CD4-positive, CD25-positive, alpha-beta regulatory T cell (primary cell): ENCODE measurements around the gene OSBPL2. TPM values are rescaled to one million over a fixed set of nuclear protein-coding genes. Genes with fewer than 3 reads are reported as not detected.

Source experiments
- ATAC-seq, 2 donors: fragments of 150-1000 bp; cut with Tn5 transposase; one replicate each; pipeline ENCODE4 v1.10.0; 2021; ENCODE audit warnings: low read depth in 2 of 2, moderate number of reproducible peaks in 2 of 2, moderate library complexity in 1 of 2
- DNase-seq, 3 donors: peaks; one replicate each; pipeline versions ENCODE4 v3.0.0 to v3.0.0-alpha.2; 2012 to 2022; ENCODE audit warnings: mixed read lengths in 1 of 3
- H3K27ac ChIP-seq: one replicate; pipeline ENCODE4 v1.7.0; 2013; ENCODE audit warnings: mild to moderate bottlenecking, low read length; ENCODE audit not compliant: insufficient read depth, poor library complexity, severe bottlenecking
- H3K27me3 ChIP-seq: one replicate; pipeline ENCODE4 v1.7.0; 2013; ENCODE audit warnings: low read length; ENCODE audit not compliant: control insufficient read depth, insufficient read depth
- H3K36me3 ChIP-seq: one replicate; pipeline ENCODE4 v1.7.0; 2013; ENCODE audit warnings: mild to moderate bottlenecking, low read length, moderate library complexity; ENCODE audit not compliant: control insufficient read depth, insufficient read depth
- H3K4me1 ChIP-seq: 2 replicates; pipeline ENCODE4 v1.7.0; 2013; ENCODE audit warnings: mild to moderate bottlenecking, low read length; ENCODE audit not compliant: insufficient read depth, control insufficient read depth, poor library complexity, severe bottlenecking
- H3K4me3 ChIP-seq: one replicate; pipeline ENCODE4 v1.7.0; 2013; ENCODE audit warnings: low read depth, mild to moderate bottlenecking, low read length, moderate library complexity
- H3K9me3 ChIP-seq, 2 experiments: 1 replicate in 1 of 2; 2 replicates in 1 of 2; pipeline ENCODE4 v1.7.0; 2013; ENCODE audit warnings: low read length in 2 of 2, mild to moderate bottlenecking in 1 of 2, moderate library complexity in 1 of 2; ENCODE audit not compliant: control insufficient read depth in 2 of 2
- H3K27ac Mint-ChIP-seq, 3 donors: one replicate each; pipeline ENCODE4 v1.8.0; 2020 to 2022; ENCODE audit warnings: mild to moderate bottlenecking in 3 of 3, mixed read lengths in 3 of 3, moderate library complexity in 2 of 3
- H3K27me3 Mint-ChIP-seq: one replicate; pipeline ENCODE4 v1.8.0; 2022; ENCODE audit warnings: mild to moderate bottlenecking, mixed read lengths
- H3K36me3 Mint-ChIP-seq: one replicate; pipeline ENCODE4 v1.8.0; 2020; ENCODE audit warnings: mixed read lengths
- H3K4me1 Mint-ChIP-seq, 4 donors: one replicate each; pipeline ENCODE4 v1.8.0; 2020 to 2022; ENCODE audit warnings: mixed read lengths in 4 of 4, mild to moderate bottlenecking in 1 of 4
- H3K4me3 Mint-ChIP-seq, 4 donors: one replicate each; pipeline ENCODE4 v1.8.0; 2020 to 2022; ENCODE audit warnings: mild to moderate bottlenecking in 4 of 4, mixed read lengths in 4 of 4, moderate library complexity in 3 of 4
- H3K9me3 Mint-ChIP-seq, 7 donors: one replicate each; pipeline ENCODE4 v1.8.0; 2020 to 2022; ENCODE audit warnings: mixed read lengths in 7 of 7, mild to moderate bottlenecking in 3 of 7, moderate library complexity in 2 of 7
- polyA plus RNA-seq, 4 donors: library from polyadenylated mRNA; unstranded; fragments of 300-500 nt; fragmentation: Illumina TruSeq; gene quantifications; one replicate each; pipeline ENCODE4 v1.2.3, GENCODE V29; 2021
- total RNA-seq: library from RNA; stranded (reverse); gene quantifications from one replicate; pipeline ENCODE4 v1.2.3, GENCODE V29; 2022

OSBPL2 gene
- total and polyA plus RNA-seq, 5 donors from 2014 or later = 19.3 to 85.2 (median 23.2) TPM

GRCh38 chr20:62281161-62281933, 43.0 kb downstream of the OSBPL2 start:
- H3K27ac ChIP-seq = no peak overlapping the region
- DNase-seq = no peak
- no peak overlapping the region for H3K4me3 ChIP-seq
- H3K36me3 Mint-ChIP-seq = peaks cover 32% of the 10 kb centered on the region
- no peaks in the 10 kb centered on the region for H3K9me3 ChIP-seq
- H3K9me3 Mint-ChIP-seq = no peaks in the 10 kb centered on the region
- no peak overlapping the region for H3K27ac Mint-ChIP-seq
- peaks cover 78% of the 10 kb centered on the region for H3K36me3 ChIP-seq
- no peaks in the 10 kb centered on the region for H3K4me1 ChIP-seq
- no peak overlapping the region for H3K4me3 Mint-ChIP-seq
- no peaks in the 10 kb centered on the region for H3K27me3 Mint-ChIP-seq
- no peaks in the 10 kb centered on the region for H3K27me3 ChIP-seq
- ATAC-seq = no peak
- peaks cover 0 to 3% (median 1%) of the 10 kb centered on the region in 4 donors for H3K4me1 Mint-ChIP-seq

- no peaks in the 10 kb centered on the region for H3K27me3 Mint-ChIP-seq
- no peaks in the 10 kb centered on the region for H3K27me3 ChIP-seq
- H3K9me3 ChIP-seq = no peaks in the 10 kb centered on the region
- H3K36me3 ChIP-seq = peaks cover 81% of the 10 kb centered on the region
- H3K27ac ChIP-seq = no peak overlapping the region
- no peak for ATAC-seq
- H3K4me1 ChIP-seq = no peaks in the 10 kb centered on the region
- no peaks in the 10 kb centered on the region for H3K9me3 Mint-ChIP-seq
- H3K36me3 Mint-ChIP-seq = peaks cover 32% of the 10 kb centered on the region
- no peak overlapping the region for H3K27ac Mint-ChIP-seq
- no peak overlapping the region for H3K4me3 Mint-ChIP-seq
- DNase-seq = no peak
- H3K4me1 Mint-ChIP-seq = peaks cover 0 to 3% (median 1%) of the 10 kb centered on the region in 4 donors
- H3K4me3 ChIP-seq = no peak overlapping the region
These were observed 43.8 kb downstream of the OSBPL2 start for GRCh38 chr20:62282103-62282502.

DNA sequence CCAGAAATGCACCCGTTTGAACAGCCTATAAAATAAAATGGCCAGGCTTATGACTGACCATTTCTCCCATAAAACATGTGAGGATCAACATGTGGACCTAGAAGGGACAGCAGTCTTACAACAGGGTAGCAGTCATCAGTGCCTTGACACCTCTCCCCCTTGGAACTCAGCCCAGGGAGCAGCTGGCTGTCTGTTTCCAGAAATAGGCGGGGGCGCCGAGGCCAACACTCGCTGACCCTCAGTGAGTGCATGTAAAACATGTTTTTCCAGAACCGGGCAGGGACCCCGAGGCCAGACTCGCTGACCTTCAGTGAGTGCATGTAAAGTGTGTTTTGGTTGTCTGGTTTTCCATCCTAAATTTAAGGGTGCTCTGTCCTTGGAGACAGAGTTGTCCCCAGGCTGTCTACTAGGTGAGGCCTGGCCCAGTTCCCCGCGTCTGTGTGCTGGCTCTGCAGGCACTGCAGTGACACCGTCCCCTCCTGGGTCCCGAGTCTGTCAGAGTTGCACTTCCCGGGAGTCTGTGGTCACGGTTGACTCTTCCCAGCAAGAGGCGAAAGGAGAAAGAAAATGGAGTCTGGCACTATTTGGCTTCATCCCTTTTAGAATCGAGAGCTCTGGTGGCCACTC, 44.7 kb downstream of the OSBPL2 start:
- no peaks in the 10 kb centered on the region for H3K4me1 ChIP-seq
- H3K9me3 Mint-ChIP-seq = no peaks in the 10 kb centered on the region
- ATAC-seq = no peak

GRCh38 chr20:62284448-62284847, 46.1 kb downstream of the OSBPL2 start:
- H3K27ac ChIP-seq = no peak overlapping the region
- Mint-ChIP-seq H3K27ac (no peak overlapping the region), H3K36me3 (peaks cover 23% of the 10 kb centered on the region), H3K4me1 (no peaks in the 10 kb centered on the region), H3K9me3 (peaks cover 0 to 1% (median 0%) of the 10 kb centered on the region in 7 donors), H3K4me3 (no peak overlapping the region), H3K27me3 (no peaks in the 10 kb centered on the region)
- DNase-seq (no peak), ATAC-seq (no peak)
- H3K4me1 ChIP-seq = no peaks in the 10 kb centered on the region
- H3K9me3 ChIP-seq = no peaks in the 10 kb centered on the region
- H3K36me3 ChIP-seq = peaks cover 72% of the 10 kb centered on the region
- no peak overlapping the region for H3K4me3 ChIP-seq
- no peaks in the 10 kb centered on the region for H3K27me3 ChIP-seq

More for the DNA sequence above, 44.7 kb downstream of the OSBPL2 start:
- Histone ChIP-seq H3K27me3 (no peaks in the 10 kb centered on the region), H3K9me3 (no peaks in the 10 kb centered on the region), H3K36me3 (peaks cover 73% of the 10 kb centered on the region), H3K27ac (no peak overlapping the region), H3K4me3 (no peak overlapping the region)
- Mint-ChIP-seq H3K4me3 (no peak overlapping the region), H3K27ac (no peak overlapping the region), H3K27me3 (no peaks in the 10 kb centered on the region), H3K36me3 (peaks cover 24% of the 10 kb centered on the region), H3K4me1 (peaks cover 0 to 3% (median under 1%) of the 10 kb centered on the region in 4 donors)
- DNase-seq = no peak

- Mint-ChIP-seq H3K9me3 (peaks cover 0 to 1% (median 0%) of the 10 kb centered on the region in 7 donors), H3K4me1 (no peaks in the 10 kb centered on the region), H3K4me3 (no peak overlapping the region), H3K27me3 (no peaks in the 10 kb centered on the region), H3K36me3 (peaks cover 23% of the 10 kb centered on the region), H3K27ac (no peak overlapping the region)
- Histone ChIP-seq H3K36me3 (peaks cover 65% of the 10 kb centered on the region), H3K4me3 (no peak overlapping the region), H3K27me3 (no peaks in the 10 kb centered on the region), H3K9me3 (no peaks in the 10 kb centered on the region), H3K4me1 (no peaks in the 10 kb centered on the region), H3K27ac (no peak overlapping the region)
- DNase-seq = no peak
- ATAC-seq = no peak
These were observed 46.8 kb downstream of the OSBPL2 start for GRCh38 chr20:62285151-62285550.

DNA sequence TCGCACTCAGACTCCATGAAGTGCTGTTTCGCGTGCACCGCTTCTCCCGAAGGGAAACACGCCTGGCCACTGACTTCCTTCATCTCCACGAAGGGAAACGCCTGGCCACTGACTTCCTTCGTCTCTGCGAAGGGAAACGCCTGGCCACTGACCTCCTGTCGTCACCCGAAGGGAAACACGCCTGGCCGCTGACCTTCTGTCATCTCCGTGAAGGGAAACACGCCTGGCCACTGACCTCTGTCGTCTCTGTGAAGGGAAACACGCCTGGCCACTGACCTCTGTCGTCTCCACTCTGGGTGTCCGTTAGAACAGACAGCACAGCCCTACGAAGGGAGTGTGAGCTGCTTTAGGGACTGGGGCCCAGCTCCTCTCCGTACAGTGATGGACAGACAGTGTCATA, 47.4 kb downstream of the OSBPL2 start:
- no peak overlapping the region for H3K4me3 ChIP-seq
- H3K9me3 ChIP-seq = no peaks in the 10 kb centered on the region
- Mint-ChIP-seq H3K27ac (no peak overlapping the region), H3K9me3 (peaks cover 0 to 1% (median 0%) of the 10 kb centered on the region in 7 donors), H3K36me3 (peaks cover 23% of the 10 kb centered on the region), H3K27me3 (no peaks in the 10 kb centered on the region), H3K4me1 (no peaks in the 10 kb centered on the region), H3K4me3 (no peak overlapping the region)
- peaks cover 59% of the 10 kb centered on the region for H3K36me3 ChIP-seq
- ATAC-seq (no peak), DNase-seq (no peak)
- H3K4me1 ChIP-seq = no peaks in the 10 kb centered on the region
- H3K27me3 ChIP-seq = no peaks in the 10 kb centered on the region
- H3K27ac ChIP-seq = no peak overlapping the region

DNA sequence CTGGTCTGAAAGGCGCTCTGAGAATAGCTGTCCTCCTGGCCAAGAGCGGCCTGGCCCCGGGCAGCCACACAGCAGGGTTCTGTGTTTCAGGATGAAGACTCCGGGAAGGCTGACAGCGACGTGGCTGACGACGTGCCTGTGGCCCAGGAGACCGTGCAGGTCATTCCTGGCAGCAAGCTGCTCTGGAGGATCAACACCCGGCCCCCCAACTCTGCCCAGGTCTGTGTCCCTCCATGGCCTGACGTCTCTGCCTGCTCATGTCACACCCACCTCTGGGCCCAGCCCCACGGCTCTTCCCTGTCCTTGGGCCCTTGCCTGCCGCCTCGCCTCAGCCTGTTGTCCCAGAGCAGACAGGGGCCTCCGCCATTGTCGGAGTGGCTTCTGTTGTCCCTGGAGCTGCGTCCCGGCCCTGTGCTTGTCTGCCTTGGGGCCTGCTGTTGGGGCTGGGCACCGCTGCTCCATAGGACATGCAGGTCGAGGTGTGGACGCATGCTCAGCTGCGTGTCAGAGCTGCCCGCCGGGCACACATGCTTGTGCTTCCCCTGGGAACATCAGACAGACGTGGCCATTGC, 48.3 kb downstream of the OSBPL2 start:
- Mint-ChIP-seq H3K36me3 (peaks cover 23% of the 10 kb centered on the region), H3K27ac (no peak overlapping the region), H3K27me3 (no peaks in the 10 kb centered on the region), H3K4me1 (no peaks in the 10 kb centered on the region), H3K9me3 (peaks cover 0 to 1% (median 0%) of the 10 kb centered on the region in 7 donors), H3K4me3 (no peak overlapping the region)
- no peaks in the 10 kb centered on the region for H3K4me1 ChIP-seq
- H3K36me3 ChIP-seq = peaks cover 54% of the 10 kb centered on the region
- ATAC-seq (no peak), DNase-seq (no peak)
- no peak overlapping the region for H3K27ac ChIP-seq
- H3K4me3 ChIP-seq = no peak overlapping the region
- no peaks in the 10 kb centered on the region for H3K27me3 ChIP-seq
- H3K9me3 ChIP-seq = no peaks in the 10 kb centered on the region
